Stimulated activated CD8-positive, alpha-beta memory T cell treated with anti-CD3 and anti-CD28 coated beads, Interleukin-4, amount 100 ng/mL, for 48 hours (primary cell): ENCODE measurements around the gene CEP170B.
"Not testable (repeated sequence)": the region's sequence is repeated elsewhere in the genome, so short reads cannot be mapped to it uniquely, and the experiment has no call there.

Experiments
- DNase-seq: peaks from one replicate; pipeline ENCODE4 v3.0.0-alpha.2; 2020

Gene CEP170B

DNA sequence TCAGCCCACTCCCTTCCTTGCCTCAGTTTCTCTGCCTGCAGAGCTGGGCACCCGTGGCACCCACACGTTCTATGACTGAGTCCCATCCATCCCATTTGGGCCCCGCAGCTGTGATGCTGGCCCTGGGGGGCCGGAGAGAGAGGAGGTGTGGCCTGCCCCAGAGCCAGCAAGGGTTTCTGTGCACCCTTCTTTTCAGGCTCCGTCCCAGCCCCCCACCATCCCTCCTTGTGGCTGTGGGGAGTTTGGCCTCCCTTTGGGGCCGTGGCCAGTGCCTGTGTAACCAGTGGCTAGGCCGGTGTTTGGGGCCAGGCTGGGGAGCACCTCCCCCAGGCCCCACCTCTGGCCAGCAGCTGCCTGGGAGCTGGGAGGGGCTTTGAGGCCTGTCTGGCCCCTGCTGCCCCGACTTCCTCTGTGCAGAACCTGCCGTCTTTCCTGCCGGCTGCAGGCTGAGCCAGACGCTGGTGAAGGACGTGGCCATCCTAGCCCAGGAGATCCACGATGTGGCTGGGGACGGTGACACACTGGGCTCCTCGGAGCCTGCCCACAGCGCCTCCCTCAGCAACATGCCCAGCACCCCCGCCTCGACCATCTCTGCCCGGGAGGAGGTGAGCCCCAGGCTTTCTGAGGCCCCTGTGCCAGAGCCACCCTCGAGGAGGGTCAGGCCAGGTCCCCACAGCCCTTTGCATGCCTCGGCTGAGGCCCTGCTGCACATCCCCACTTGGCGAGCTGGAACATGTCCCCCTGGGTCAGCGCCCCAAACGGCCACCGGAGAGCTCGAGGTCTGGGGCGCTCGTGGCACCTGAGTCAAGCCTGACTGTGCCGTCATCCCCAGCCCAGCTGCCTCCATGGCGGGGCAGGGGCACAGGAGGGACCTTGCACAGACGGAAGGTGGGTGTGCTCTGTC lies 27.7 kb downstream of the CEP170B start:
- no peak for DNase-seq

DNA sequence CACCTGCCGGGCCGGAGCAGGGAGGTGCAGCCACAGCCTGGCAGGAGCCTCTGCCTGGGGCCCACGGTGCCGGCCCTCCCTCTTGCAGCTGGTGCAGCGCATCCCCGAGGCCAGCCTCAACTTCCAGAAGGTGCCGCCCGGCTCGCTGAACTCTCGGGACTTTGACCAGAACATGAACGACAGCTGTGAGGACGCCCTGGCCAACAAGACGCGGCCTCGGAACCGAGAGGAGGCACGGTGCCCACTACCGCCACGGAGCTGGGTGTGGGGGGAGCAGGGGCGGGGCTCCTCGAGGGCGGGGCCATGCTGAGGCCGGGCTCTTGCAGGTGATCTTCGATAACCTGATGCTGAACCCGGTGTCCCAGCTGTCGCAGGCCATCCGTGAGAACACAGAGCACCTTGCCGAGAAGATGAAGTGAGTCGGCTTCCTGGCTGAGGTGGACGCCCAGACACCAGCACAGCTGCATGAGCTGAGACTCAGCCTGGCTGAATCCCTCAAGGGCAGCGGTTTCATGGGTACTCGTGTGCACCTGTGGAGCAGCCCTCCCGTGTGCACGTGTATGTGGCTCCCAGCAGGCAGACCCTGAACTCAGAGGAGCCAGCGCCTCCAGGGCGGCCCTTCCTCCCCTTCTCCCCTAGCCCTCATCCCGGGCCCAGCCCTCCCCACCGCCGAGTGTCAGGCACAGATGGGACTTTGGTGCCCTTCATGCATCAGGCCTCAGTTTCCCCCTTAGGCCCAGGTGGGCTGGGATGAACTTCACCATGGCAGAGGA lies 28.6 kb downstream of the CEP170B start:
- DNase-seq: no peak

DNA sequence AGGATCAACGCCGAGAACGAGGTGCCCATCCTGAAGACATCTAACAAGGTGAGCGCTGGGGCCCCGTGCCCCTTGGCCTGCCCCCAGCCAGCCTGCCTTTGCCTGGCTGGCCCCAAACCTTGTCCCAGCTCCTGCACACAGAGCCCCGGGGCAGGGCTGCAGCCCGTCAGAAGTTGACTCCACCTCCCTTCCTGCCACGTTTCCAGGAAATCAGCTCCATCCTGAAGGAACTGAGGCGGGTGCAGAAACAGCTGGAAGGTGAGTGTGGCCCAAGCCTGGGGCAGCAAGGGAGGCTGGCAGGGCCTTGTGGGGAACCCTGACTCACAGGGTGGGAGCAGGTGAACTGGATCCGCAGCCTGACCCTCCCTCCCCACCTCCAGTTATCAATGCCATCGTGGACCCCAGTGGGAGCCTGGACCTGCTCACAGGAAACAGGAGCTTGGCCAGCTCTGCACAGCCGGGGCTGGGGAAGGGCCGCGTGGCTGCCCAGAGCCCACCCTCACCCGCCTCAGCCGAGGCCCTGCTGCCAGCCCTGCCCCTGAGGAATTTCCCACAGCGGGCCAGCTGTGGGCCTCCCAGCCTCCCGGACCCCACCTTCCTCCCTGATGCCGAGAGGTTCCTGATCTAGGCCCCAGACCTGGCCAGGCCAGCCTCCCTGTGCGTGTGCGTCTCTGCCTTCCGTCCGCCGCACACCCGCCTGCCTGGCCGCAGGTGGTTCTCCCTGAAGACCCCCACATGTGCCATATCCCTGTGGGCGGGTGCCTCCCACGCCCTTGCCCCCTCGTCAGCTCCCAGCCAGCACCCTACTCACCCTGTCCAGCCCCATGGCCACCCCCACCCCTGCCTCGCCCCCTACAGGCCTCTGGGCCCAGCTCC lies 29.5 kb downstream of the CEP170B start:
- DNase-seq: no peak

DNA sequence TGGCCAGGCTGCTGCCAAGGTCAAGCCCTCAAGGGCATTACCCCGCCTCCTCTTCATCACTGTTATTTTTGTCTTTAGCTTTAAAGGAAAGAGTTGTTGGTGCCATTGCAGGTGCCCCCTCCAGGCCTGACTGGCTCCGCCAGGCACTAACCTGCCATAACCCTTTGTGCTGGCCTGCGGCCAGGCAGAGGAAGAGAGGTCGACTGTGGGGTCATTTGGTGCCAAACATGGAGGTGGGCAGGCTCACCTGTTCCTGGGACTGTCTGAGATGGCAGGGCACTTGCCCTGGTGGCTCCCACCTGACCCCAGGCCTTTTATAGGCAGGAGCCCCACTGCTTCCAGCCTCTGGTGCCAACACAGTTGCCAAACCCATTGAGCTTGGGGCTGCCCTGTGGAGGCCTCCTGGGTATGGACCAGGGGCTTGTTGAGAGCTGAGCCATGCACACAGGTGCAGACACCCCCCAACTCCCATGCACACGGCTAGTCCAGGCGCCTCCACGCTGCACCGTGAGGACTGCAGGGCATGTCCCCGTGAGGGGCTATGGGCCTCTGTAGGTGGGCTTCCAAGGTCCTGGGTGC lies 30.2 kb downstream of the CEP170B start:
- DNase-seq: no peak

GRCh38 chr14:104895786-104896661 lies 31.0 kb downstream of the CEP170B start:
- no peak for DNase-seq

DNA sequence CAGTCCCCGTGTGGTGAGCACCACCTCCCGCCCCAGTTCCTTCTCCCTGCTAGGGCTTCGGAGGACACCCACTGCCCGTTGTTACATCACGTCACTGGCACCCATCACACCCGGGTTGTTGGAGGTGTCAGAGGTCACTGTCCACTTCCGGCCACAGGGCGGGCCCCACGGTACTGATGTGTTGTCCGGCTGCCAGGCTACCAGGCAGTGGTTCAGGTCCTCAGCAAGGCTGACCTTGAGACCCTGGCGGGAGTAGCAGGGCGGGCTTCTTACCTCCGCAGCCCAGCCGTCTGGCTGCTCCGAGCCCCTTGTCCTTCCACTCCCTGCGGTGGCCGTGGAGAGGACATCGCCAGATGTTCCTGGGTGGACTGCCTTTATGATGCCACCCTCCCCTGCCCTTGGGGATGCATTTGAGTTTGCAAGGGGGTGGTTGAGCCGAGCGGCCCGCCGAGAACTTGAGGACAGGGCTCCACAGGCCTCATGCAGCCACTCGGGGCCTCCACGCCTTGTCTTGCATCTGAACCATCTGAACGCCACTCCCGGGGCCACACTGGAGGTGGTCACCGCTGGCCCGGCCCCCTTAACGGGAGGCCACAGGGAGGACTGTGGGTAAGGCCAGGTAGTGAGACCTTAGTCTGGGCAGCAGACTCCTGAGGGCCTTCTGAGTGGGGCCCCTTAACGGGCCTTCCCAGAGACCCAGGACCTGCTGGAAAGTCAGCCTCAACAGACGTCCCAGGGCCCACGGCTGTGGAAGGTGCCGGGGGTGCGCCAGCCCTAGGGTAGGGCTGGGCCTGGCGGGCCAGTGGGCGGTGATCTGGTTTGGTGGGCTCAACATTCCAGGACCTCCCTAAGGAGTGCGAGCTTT lies 32.5 kb downstream of the CEP170B start:
- no peak for DNase-seq

DNA sequence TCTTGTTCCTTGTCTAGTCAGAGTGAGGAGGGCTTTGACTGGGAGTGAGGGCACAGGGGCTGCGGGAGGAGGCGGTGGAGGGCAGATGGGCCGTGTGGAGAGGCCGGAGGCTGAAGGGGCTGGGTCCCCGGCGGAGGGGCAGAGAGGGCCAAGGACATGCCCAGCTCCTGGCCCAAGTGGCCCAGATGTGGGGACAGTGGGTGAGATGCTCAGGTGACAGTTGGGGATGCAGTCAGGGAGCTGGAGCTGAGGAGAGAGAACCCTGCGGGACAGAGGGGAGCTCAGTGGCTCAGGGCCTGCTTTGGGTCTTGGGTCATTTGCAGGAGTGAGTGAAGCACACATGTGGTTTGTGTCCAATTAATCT lies 33.1 kb downstream of the CEP170B start:
- no peak for DNase-seq

- DNase-seq: no peak
These were observed 33.9 kb downstream of the CEP170B start for GRCh38 chr14:104898870-104899510.

GRCh38 chr14:104899781-104900180 lies 34.7 kb downstream of the CEP170B start:
- DNase-seq: no peak

- no peak for DNase-seq
These were observed 35.8 kb downstream of the CEP170B start for GRCh38 chr14:104900639-104901512.

DNA sequence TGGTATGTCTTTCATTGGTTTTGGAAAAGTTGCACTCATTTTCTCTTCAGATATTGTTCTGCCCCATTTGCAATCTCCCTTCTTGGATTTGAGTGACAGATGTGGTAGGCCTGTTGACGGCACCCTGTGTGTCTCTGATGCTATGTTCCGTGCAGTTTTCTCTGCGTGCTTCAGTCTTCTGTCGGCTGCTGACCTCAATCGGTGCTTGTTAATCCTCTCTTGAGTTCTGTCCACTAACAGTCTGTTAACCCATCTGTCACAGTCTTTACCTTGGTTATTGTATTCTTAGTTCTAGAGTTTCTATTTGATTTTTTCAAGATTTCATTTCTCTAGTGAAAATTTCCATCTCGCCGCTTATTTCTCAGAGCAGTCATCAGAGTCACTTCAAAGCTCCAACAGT lies 38.9 kb downstream of the CEP170B start:
- DNase-seq: no peak

GRCh38 chr14:104904650-104905578 lies 39.8 kb downstream of the CEP170B start:
- DNase-seq: not testable (repeated sequence)

- not testable (repeated sequence) for DNase-seq
These were observed 40.5 kb downstream of the CEP170B start for GRCh38 chr14:104905579-104905933.

DNA sequence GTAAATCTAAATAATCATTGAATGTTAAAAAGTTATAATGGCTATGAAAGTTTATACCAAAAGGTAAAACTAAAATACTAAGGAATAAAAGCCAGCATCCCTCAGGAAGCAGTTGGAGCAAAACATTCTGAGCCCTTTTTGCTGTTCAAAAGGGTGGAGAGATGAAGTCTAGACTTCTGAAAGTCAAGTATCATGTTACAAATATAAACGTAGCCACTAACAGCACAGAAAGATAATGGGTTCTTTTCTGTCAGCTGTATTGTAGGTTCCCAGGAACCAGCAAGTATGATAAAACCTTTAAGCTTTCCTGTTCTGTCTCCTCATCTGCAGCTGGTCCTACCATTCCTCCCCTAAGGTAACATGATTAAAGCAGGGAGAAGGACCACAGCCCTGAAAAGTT lies 43.2 kb downstream of the CEP170B start:
- no peak for DNase-seq

GRCh38 chr14:104912053-104912452 lies 47.0 kb downstream of the CEP170B start:
- DNase-seq: no peak

DNA sequence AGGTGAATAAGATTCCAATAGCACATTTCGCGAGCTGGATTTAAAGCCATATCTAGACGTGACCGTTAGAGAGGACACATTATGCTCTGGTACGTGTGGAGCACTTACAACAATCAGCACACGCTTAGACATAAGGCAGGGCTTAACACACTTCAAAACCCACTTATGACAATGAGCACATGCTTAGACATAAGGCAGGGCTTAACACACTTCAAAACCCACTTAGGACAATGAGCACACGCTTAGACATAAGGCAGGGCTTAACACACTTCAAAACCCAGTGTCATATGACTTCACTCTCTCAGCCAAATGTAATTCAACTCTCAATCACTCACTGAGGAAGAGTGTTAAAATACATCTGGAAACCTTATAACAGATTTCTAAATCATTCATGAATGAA lies 48.4 kb downstream of the CEP170B start:
- DNase-seq: no peak

- no peak for DNase-seq
These were observed 52.0 kb downstream of the CEP170B start for GRCh38 chr14:104917116-104917515.

DNA sequence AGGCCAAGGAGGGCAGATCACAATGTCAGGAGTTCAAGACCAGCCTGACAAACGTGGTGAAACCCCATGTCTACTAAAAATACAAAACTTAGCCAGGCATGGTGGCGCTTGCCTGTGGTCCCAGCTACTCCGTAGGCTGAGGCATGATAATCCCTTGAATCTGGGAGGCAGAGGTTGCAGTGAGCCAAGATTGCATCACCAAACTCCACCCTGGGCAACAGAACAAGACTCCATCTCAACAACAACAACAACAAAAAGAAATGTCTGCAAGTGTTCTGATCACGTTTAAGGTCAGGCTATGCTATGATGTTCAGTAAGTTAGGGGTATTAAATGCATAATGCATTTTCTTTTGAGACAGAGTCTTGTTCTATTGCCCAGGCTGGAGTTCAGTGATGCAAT lies 52.9 kb downstream of the CEP170B start:
- no peak for DNase-seq
